ENCODE measurements around the gene UBXN7. TPM values are rescaled to one million over a fixed set of nuclear protein-coding genes. Genes with fewer than 3 reads are reported as not detected.

The UBXN7 gene
- total RNA-seq, 3 donors from 2014 or later (not counting 1 experiment from before 2014, with no cell fraction given): 82.0 to 97.2 (median 82.4) TPM

DNA sequence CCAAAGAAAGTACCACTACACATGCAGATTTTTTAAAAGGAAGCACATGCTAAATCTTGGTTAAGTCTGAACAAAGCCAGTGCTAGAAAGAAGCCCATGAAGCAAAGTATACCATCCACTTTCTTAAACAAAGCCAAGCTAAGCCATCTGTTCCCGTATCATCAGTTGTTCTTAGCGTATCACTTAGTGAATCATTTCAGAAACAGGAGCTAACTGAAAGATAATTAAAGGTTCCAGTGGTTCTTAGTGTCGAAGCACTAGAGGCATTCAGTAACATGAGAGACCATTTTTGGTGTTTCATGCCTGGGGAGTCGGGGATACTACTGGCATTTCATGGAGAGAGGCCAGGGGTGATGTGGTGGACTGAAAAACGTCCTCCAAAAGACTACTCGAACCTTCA, 12.8 kb downstream of the UBXN7 start:
- no peaks in the 10 kb centered on the region for H3K27me3 Mint-ChIP-seq (ENCODE audit: low read depth in 2 of 2)
- no peaks in the 10 kb centered on the region for H3K36me3 ChIP-seq (ENCODE audit: control insufficient read depth, insufficient read depth, low read length)
- peaks cover 6% of the 10 kb centered on the region for H3K4me1 ChIP-seq (ENCODE audit: control insufficient read depth, insufficient read depth, low read length)
- H3K9me3 ChIP-seq (ENCODE audit: control insufficient read depth, insufficient read depth, low read length): no peaks in the 10 kb centered on the region
- no peak overlapping the region for H3K4me3 ChIP-seq (ENCODE audit: low read length)
- H3K4me3 Mint-ChIP-seq: no peak overlapping the region
- ATAC-seq (no peak), DNase-seq (no peak)
- no peaks in the 10 kb centered on the region for H3K9me3 Mint-ChIP-seq
- H3K36me3 Mint-ChIP-seq: no peaks in the 10 kb centered on the region
- WGBS (ENCODE audit: insufficient coverage): 95% methylated on average over 6 of the region's 6 CpGs
- intact Hi-C loops (cut with micrococcal nuclease): no loop called here
- no peaks in the 10 kb centered on the region for H3K27me3 ChIP-seq (ENCODE audit: control insufficient read depth, insufficient read depth, low read length)
- H3K27ac ChIP-seq (ENCODE audit: low read length): no peak overlapping the region
- H3K27ac Mint-ChIP-seq: peak overlapping the region in 1 of 2 donors; percentile 33
- peaks cover 52 to 65% of the 10 kb centered on the region in 2 donors for H3K4me1 Mint-ChIP-seq
- no peak for TF ChIP-seq CTCF (IDR thresholded peaks at IDR 0.05)

DNA sequence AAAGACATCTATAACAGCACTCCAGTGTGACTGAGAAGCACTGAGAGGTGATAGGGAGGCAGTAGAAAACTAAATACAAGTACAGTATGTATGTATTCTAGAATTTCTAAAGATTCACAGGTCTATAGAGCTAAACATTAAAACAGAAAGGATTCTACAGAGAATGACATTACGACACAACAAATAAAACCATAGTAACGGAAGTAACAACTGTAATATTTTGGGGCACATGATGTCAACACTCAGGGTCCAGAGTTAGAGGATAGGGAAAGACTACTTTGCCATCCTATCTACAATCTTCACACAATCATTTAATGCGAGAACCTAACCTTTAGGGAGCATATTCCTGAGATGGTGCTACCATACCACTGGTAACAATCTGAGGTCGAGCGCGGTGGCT, 13.6 kb downstream of the UBXN7 start:
- Histone ChIP-seq H3K4me1 (ENCODE audit: control insufficient read depth, insufficient read depth, low read length) (peaks cover 6% of the 10 kb centered on the region), H3K9me3 (ENCODE audit: control insufficient read depth, insufficient read depth, low read length) (no peaks in the 10 kb centered on the region), H3K27me3 (ENCODE audit: control insufficient read depth, insufficient read depth, low read length) (no peaks in the 10 kb centered on the region), H3K4me3 (ENCODE audit: low read length) (no peak overlapping the region), H3K27ac (ENCODE audit: low read length) (no peak overlapping the region), H3K36me3 (ENCODE audit: control insufficient read depth, insufficient read depth, low read length) (no peaks in the 10 kb centered on the region)
- ATAC-seq: peak in 2 of 3 donors; percentile 33 to 42
- WGBS (ENCODE audit: insufficient coverage): 96% methylated on average over 4 of the region's 6 CpGs
- intact Hi-C loops (cut with micrococcal nuclease): no loop called here
- peaks cover 56 to 71% of the 10 kb centered on the region in 2 donors for H3K4me1 Mint-ChIP-seq
- H3K27ac Mint-ChIP-seq: peak overlapping the region; percentile 30 to 31
- H3K27me3 Mint-ChIP-seq (ENCODE audit: low read depth in 2 of 2): no peaks in the 10 kb centered on the region
- H3K9me3 Mint-ChIP-seq: no peaks in the 10 kb centered on the region
- TF ChIP-seq CTCF (IDR thresholded peaks at IDR 0.05): no peak
- no peak overlapping the region for H3K4me3 Mint-ChIP-seq
- DNase-seq: no peak
- no peaks in the 10 kb centered on the region for H3K36me3 Mint-ChIP-seq

GRCh38 chr3:196414469-196414868, 17.8 kb downstream of the UBXN7 start:
- H3K27ac ChIP-seq (ENCODE audit: low read length): no peak overlapping the region
- H3K36me3 ChIP-seq (ENCODE audit: control insufficient read depth, insufficient read depth, low read length): no peaks in the 10 kb centered on the region
- Mint-ChIP-seq H3K27me3 (ENCODE audit: low read depth in 2 of 2) (no peaks in the 10 kb centered on the region), H3K9me3 (no peaks in the 10 kb centered on the region), H3K36me3 (peaks cover under 1% of the 10 kb centered on the region), H3K4me3 (no peak overlapping the region), H3K4me1 (peaks cover 62 to 63% of the 10 kb centered on the region in 2 donors), H3K27ac (peak overlapping the region in 1 of 2 donors; percentile 7)
- H3K27me3 ChIP-seq (ENCODE audit: control insufficient read depth, insufficient read depth, low read length): no peaks in the 10 kb centered on the region
- ATAC-seq (no peak), DNase-seq (no peak)
- no peaks in the 10 kb centered on the region for H3K9me3 ChIP-seq (ENCODE audit: control insufficient read depth, insufficient read depth, low read length)
- WGBS (ENCODE audit: insufficient coverage): 70% methylated on average over 3 of the region's 3 CpGs
- intact Hi-C loops (cut with micrococcal nuclease): no loop called here
- no peak overlapping the region for H3K4me3 ChIP-seq (ENCODE audit: low read length)
- TF ChIP-seq CTCF (IDR thresholded peaks at IDR 0.05): no peak
- peaks cover 6% of the 10 kb centered on the region for H3K4me1 ChIP-seq (ENCODE audit: control insufficient read depth, insufficient read depth, low read length)

GRCh38 chr3:196412704-196413103, 19.5 kb downstream of the UBXN7 start:
- Histone ChIP-seq H3K4me3 (ENCODE audit: low read length) (no peak overlapping the region), H3K4me1 (ENCODE audit: control insufficient read depth, insufficient read depth, low read length) (peaks cover 6% of the 10 kb centered on the region), H3K27me3 (ENCODE audit: control insufficient read depth, insufficient read depth, low read length) (no peaks in the 10 kb centered on the region), H3K9me3 (ENCODE audit: control insufficient read depth, insufficient read depth, low read length) (no peaks in the 10 kb centered on the region), H3K27ac (ENCODE audit: low read length) (no peak overlapping the region), H3K36me3 (ENCODE audit: control insufficient read depth, insufficient read depth, low read length) (no peaks in the 10 kb centered on the region)
- TF ChIP-seq CTCF (IDR thresholded peaks at IDR 0.05): no peak
- Mint-ChIP-seq H3K9me3 (peaks cover 5% of the 10 kb centered on the region in 2 donors), H3K4me3 (no peak overlapping the region), H3K4me1 (peaks cover 58 to 62% of the 10 kb centered on the region in 2 donors), H3K27ac (no peak overlapping the region), H3K27me3 (ENCODE audit: low read depth in 2 of 2) (no peaks in the 10 kb centered on the region), H3K36me3 (peaks cover 11% of the 10 kb centered on the region)
- intact Hi-C loops (cut with micrococcal nuclease): no loop called here
- no peak for ATAC-seq
- WGBS (ENCODE audit: insufficient coverage): 91% methylated on average over 5 of the region's 5 CpGs
- DNase-seq: no peak
